T47D (cell line): Measurements from ENCODE around the gene MORN4.
"Not testable (repeated sequence)": the region's sequence is repeated elsewhere in the genome, so short reads cannot be mapped to it uniquely, and the experiment has no call there.

Source experiments
- DNase-seq, 2 experiments: peaks; one replicate each; pipeline versions ENCODE4 v3.0.0 to v3.0.0-alpha.2; 2011 to 2012; ENCODE audit warnings: low read depth in 1 of 2, low spot score in 1 of 2
- JUND ChIP-seq: IDR thresholded peaks from 2 replicates; pipeline ENCODE4 v1.6.1; 2012; ENCODE audit warnings: low read depth
- in situ Hi-C: cut with HindIII; loops from 2 replicates; pipeline ENCODE4 v1.10.0; 2016; ENCODE audit warnings: low sequenced_read_pairs, low pct_unique_long_range_greater_than_20kb

Gene MORN4

DNA sequence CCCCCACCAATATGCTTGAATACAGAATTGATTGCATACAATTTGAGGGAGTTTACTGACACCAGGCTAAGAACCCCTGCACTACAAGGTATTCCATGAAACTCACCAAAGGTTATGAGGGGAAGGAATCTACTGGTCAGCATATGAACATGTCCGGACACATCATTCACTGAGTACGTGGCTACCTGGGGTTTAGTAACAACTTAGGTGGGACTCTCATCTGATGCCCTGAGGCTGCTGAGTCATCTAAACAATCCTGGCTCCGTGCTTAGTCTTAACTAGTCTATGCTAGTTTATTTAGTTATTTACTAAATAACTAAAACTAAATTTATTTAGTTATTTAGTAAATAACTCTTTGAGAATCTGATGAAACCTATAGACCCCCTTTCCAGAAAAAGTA lies 18.5 kb upstream of the MORN4 start:
- no peak for TF ChIP-seq JUND
- DNase-seq = no peak
- in situ Hi-C loops = no loop called here

DNA sequence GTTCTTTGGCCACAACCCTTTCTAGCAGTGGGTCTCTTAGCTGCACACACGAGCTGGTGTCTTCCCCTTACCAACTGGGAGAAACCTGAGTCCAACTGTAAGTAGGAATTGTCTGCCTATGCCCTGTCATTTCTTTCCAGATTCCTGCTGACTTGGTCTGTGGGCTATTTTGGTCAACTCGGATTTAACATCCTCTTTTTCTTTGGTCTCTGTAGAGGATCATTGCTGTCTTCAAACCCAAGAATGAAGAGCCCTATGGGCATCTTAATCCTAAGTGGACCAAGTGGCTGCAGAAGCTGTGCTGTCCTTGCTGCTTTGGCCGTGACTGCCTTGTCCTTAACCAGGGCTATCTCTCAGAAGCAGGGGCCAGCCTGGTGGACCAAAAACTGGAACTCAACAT lies 17.4 kb upstream of the MORN4 start:
- DNase-seq = no peak
- in situ Hi-C loops = no loop called here
- no peak for TF ChIP-seq JUND

DNA sequence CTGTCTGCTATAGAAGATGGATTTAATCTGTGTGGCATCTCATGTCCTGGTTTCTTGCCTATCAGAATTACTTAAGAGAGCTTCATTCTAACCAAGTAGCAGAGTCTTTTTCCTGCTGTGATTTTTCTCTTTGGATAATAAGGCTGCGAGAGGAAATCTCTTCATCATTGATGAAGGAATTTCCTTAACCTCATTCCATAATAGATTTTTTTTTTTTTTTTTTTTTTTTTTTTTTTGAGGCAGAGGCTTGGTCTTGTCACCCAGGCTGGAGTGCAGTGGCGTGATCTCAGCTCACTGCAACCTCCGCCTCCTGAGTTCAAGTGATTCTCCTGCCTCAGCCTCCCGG lies 16.1 kb upstream of the MORN4 start:
- in situ Hi-C loops, DNase-seq: not testable (repeated sequence)

DNA sequence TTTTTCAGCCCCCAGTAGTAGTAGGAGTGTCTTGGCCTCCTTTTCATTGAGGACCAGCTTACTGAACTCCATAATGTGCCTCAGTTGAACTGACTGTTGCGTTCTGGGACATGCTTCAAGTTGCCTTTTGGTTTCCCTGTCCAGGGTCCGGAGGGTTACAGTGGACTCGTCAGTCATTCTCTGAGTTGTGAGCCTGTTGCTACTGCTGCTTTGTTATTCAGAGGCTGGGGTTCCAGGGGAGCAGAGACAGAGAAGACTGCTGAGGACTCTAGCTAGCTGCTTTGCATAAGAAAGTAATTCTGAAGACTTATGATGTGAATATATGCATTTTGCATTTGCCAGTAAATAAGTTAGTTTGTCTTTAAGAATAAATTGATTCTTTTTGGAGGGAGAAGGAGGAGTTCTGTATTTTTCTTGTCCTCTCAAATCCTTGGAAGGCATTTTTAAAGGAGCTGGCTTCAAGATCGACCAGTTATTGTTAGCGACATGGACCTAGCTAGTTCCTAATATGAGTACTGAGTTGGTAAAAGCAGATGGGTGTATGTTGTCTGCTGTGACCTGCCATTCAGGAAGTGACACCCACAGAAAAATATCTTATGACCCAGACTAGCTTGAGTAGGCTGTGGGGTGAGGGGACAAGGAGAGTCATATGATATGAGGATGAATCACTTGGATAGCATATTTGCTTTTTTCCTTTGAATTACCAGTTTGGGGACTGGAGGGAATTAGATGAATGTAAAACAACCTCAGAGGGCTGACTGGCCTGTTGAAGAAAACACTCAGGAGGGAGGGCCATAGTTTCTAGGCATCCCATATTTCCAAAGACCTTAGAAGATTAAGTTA lies 15.5 kb upstream of the MORN4 start:
- no peak for TF ChIP-seq JUND
- in situ Hi-C loops = no loop called here
- no peak for DNase-seq

DNA sequence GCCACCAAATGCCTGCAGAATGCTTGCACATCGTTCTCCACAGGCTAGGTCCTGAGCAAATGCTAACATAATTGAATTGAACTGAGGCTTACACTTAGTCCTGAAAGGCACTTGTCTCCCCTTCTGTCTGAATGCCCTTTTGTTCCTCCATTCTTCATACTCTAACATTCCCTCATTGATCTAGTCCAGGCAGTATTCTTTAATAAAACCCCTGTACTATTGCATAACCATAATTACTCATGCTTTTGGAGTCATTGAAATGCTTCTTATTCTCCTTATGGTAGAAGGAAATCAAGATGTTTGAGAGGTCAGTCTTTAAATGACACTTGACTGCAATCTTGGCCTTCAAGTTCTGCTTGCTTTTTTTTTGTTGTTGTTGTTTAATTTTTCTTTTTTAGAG lies 14.3 kb upstream of the MORN4 start:
- in situ Hi-C loops = no loop called here
- no peak for DNase-seq
- TF ChIP-seq JUND = no peak

DNA sequence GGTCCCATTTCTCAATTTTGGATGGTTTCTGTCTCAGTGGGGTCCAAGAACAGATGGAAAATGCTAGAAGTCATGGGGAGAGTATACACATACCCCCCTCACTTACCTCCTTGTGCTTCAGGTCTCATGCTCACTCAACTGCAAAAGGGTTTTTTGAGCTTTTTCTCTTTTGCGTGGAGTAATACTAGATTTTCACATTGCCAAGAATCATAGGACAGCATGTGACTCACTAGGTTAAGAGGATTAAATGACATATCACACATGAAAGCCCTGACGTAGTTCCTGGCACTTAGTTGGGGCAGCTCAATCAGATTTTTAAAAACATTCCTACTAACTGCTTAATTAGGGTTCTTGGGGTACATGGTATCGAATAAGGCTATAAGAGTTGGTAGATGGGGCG lies 11.6 kb upstream of the MORN4 start:
- TF ChIP-seq JUND = no peak
- DNase-seq = no peak
- in situ Hi-C loops = no loop called here

DNA sequence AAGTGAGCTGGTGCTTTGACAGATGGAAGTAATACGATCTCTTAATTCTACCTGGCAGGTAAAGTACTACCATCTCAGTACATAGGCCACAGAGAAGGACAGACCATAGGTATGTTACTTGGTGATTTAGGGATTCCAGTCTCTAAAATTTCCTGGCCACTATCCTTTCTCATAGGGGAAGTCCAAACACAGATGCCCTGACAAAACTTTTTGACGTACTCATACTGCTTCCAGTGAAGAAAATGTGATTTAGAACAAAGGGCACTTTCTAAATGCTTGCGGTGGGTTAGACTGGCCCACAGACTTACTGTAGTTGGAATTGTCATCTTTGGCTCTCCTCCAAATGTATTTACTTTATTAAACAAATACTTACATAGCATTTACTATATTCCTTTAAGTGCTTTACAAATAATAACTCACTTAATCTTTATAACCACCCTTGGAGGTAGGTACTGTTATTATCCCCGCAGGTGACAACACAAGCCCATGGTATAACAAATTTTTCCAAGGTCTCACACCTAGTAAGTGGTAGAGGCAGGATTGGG lies 10.2 kb upstream of the MORN4 start:
- no peak for TF ChIP-seq JUND
- in situ Hi-C loops = no loop called here
- DNase-seq = peak in 1 of 2 experiments; percentile 18

DNA sequence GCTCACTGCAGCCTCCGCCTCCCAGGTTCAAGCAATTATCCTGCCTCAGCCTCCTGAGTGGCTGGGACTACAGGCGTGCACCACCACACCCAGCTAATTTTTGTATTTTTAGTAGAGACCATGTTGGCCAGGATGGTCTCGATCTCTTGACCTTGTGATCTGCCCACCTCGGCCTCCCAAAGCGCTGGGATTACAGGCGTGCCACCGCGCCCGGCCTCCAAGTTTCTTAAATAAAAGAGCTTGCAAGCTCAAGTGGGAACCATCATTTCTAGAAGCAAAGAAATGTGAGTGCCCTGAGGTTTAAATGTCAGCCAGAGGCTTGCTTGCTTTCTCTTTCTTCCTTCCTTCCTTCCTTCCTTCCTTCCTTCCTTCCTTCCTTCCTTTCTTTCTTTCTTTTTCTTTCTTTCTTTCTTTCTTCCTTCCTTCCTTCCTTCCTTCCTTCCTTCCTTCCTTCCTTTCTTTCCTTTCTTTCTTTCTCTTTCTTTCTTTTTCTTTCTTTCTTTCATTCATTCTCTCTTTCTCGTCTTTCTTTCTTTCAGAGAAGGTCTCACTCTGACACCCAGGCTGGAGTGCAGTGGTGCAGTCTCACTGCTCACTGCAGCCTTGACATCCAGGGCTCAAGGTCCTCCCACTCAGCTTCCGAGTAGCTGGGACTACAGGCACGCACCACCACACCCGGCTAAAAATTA lies 9.3 kb upstream of the MORN4 start:
- DNase-seq, in situ Hi-C loops: not testable (repeated sequence)

DNA sequence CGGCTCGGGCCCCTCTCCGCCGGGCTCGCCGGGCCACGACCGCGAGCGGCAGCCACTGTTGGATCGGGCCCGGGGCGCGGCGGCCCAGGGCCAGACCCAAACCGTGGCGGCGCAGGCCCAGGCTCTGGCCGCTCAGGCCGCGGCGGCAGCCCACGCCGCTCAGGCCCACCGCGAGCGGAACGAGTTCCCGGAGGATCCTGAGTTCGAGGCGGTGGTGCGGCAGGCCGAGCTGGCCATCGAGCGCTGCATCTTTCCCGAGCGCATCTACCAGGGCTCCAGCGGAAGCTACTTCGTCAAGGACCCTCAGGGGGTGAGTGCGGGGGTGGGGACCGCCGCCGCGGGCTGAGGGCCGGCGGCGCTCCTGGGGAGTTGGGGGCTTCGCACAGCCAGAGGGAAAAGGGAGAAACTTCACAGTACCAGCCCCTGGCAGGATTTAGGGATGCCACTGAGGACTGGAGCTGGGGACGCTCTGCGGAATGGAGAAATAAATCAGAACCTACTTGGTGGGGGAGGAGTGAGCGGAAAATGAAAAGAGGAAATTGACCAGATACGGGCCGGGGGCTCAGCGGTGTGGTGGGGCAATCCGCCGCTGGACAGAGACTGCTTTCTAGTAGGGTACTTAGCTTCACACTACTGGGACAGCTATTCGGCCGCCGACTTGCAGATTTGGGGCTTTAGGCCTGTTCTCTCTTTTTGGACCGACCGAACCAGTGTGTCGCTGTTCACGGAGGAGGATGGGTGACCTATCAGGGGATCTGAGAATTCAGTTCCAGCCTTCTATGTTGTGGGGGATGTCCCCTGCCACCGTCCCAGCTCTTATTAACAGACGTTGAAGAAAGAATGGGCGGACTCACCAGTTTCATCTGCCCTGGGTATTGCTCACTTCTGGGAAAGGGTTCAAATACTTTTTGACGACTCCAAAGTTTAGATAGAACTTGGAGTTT lies 7.8 kb upstream of the MORN4 start:
- in situ Hi-C loops = no loop called here
- peak in 1 of 2 experiments; percentile 19 for DNase-seq
- no peak for TF ChIP-seq JUND

DNA sequence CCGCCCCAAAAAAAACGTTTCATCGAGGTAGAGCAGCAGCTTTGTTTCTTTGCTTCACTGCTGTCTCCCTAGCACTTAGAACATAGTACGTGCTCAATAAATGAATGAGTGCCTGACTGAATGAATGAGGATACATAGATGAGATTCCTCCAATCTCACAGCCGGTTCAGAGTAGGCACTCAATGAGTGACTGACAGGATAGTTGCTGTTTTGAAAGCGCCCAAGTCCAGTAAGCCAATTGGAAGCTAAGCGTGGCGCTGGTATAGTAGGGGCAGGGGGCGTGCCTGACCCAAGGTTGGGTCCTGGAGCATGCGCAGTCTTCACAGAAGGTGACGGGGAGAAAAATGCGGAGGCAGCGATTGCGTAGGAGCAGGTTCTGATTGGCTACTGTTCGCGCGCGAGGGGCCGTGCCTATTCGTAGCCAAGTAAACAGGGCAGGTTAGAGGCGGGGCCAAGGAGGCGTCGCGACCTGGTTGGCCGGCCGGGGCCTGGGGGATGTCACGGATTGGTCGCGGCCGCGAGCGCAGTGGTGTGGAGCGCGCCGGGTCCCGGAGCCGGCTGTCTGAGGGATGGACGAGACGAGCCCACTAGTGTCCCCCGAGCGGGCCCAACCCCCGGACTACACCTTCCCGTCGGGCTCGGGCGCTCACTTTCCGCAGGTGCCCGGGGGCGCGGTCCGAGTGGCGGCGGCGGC lies 7.0 kb upstream of the MORN4 start, which contains the start of gene PI4K2A:
Gene PI4K2A, plus strand, starts transcription at position 498 of the 694 bp plus-strand sequence. Its CDS starts 72 bp downstream, at position 570.
- in situ Hi-C loops = no loop called here
- no peak for TF ChIP-seq JUND

DNA sequence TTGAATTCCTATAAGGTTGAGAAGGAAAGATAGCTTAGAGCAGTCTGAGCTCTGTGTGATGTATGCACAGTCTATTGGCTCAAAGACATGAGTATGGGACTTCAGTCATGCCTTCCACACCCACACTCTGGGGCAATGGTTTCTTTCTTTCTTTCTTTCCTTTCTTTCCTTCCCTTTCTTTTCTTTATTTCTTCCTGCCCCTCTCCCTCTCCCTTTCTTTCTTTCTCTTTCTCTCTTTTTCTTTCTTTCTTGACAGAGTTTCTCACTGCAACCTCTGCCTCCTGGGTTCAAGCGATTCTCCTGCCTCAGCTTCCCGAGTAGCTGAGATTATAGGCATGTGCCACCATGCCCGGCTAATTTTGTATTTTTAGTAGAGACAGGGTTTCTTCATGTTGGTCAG lies 5.8 kb upstream of the MORN4 start:
- DNase-seq = not testable (repeated sequence)

More for the DNA sequence above, 7.0 kb upstream of the MORN4 start, which contains the start of gene PI4K2A:
- DNase-seq = peak; percentile 99 to 100

DNA sequence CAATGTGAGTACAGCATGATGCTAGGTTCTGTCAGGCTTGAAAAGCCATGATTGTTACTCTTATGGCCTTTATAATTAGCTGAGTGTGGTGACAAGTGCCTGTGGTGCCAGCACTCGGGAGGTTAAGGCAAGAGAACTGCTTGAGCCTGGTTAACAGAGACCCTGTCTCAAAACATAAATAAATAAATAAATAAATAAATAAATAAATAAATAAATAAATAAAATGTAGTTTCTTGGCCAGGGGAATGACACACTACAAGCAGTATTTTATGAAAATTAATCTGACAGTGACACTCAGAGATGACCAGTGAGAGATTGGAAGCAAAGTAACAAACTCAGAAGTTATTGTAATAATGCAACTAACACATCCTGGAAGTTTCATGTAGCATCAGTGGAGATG lies 2.3 kb upstream of the MORN4 start:
- in situ Hi-C loops = no loop called here
- no peak for TF ChIP-seq JUND
- DNase-seq = no peak

More for the DNA sequence above, 5.8 kb upstream of the MORN4 start:
- in situ Hi-C loops = not testable (repeated sequence)
